ENCODE data around the gene SREBF2.

The SREBF2 gene

DNA sequence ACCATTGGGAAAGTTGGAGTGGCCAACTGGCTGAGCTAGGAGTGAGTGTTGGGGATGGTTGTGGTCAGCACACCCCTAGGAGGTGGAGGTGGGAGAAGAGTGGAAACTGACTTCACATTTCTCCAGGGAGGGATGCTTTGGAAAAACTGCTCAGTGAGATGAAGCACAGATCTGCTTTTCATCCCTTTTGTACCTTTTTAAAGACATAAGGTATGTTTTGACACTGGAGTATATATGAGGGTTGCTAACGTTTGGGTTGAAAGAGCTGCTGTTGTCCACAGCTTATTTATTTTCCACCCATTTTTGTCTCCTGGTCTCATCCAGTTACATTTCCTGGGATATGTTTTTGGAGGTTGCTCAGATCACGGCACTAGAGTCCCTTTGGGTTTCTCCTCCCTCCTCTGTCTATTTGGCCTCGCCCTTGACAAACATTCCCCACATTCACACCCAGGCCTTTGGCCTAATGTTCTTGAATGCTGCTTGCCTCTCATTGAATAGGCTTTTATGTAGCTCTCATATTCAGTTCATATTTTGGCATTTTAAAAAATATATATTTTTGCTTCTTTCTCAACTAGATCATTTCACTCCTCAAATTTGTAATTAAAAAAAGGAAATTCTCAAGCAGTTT is 8.3 kb downstream of the SREBF2 start:
- peaks cover 75% of the 10 kb centered on the region for H3K4me1 Mint-ChIP-seq
- CTCF ChIA-PET, result interaction anchor here (0.8 to 3.2 kb wide), 2 partner anchors 16 to 19 kb away, joined by 3 to 13 read pairs; no protein-coding TSS in a partner anchor

DNA sequence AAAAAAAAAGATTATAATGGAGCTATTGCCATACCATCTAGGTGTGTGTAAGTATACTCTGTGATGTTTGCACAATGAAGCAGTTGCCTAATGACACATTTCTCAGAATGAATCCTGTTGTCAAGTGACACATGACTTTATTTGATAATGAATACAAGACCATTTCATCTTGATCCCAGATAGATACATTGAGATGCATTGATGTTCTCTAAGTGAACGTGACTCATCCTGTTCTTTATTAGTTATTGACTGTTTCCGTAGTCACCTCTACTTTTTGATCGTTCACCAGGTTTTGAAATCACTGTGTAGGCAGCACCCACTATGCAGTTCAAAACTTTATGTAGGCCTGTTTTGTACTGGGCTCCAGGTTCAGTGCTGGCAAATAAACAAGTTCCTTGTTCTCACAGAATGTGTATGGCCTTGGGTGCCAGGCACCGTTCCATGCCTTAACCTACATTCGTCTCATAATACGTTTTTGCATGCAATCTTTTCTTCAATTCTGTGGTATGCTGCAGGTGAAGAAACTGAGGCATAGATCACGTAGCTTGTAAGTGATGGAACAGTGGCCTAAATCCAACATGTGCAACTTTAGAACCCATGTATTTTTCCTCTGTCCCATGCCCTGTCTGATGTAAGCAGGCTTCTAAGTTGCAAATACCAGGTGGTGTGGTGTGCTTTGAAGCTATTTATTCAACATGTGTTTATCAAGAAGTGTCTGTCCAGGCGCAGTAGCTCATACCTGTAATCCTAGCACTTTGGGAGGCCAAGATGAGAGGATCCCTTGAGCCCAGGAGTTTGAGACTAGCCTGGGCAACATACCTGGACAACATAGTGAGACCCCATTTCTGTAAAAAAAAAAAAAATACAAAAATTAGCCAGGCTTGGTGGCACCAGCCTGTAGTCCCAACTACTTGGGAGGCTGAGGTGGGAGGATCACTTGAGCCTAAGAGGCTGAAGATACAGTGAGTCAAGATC is 10.4 kb downstream of the SREBF2 start:
- Mint-ChIP-seq H3K36me3 (peaks cover 39% of the 10 kb centered on the region), H3K4me1 (peaks cover 78% of the 10 kb centered on the region), H3K27me3 (no peaks in the 10 kb centered on the region), H3K4me3 (no peak overlapping the region), H3K9me3 (no peaks in the 10 kb centered on the region), H3K27ac (no peak overlapping the region)
- CTCF ChIA-PET, result interaction anchor here (0.9 to 3.2 kb wide), 5 partner anchors 12 to 97 kb away, joined by 3 to 13 read pairs (median 4); no protein-coding TSS in a partner anchor
- DNase-seq, result no peak

More for the DNA sequence above, 8.3 kb downstream of the SREBF2 start:
- Mint-ChIP-seq H3K36me3 (peaks cover 54% of the 10 kb centered on the region), H3K4me3 (no peak overlapping the region), H3K27ac (no peak overlapping the region), H3K9me3 (no peaks in the 10 kb centered on the region), H3K27me3 (no peaks in the 10 kb centered on the region)
- DNase-seq, result no peak

DNA sequence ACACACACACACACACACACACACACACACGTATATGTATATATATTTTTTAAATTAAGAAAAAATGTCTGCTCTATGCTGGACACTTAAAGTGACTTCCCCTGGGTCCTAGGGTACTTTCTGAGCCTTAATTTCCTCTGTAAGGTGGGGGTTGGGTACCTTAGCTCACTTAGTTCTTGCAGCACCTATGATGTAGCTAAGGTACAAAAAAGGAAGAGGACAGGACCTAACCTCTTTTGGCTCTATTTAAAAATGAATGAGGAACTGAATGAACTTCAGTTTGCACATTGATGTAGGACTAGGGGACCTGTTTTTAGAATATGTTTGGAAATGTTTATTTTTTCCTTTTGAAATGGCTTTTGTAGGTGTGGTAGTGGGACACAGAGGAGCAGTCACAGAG is 11.1 kb downstream of the SREBF2 start:
- Mint-ChIP-seq H3K27ac (no peak overlapping the region), H3K27me3 (no peaks in the 10 kb centered on the region), H3K4me1 (peaks cover 73% of the 10 kb centered on the region), H3K4me3 (no peak overlapping the region), H3K9me3 (no peaks in the 10 kb centered on the region), H3K36me3 (peaks cover 32% of the 10 kb centered on the region)
- no peak for DNase-seq
- CTCF ChIA-PET, result interaction anchor here (0.7 to 3.2 kb wide), 2 partner anchors 13 to 14 kb away, joined by 4 to 13 read pairs; no protein-coding TSS in a partner anchor

DNA sequence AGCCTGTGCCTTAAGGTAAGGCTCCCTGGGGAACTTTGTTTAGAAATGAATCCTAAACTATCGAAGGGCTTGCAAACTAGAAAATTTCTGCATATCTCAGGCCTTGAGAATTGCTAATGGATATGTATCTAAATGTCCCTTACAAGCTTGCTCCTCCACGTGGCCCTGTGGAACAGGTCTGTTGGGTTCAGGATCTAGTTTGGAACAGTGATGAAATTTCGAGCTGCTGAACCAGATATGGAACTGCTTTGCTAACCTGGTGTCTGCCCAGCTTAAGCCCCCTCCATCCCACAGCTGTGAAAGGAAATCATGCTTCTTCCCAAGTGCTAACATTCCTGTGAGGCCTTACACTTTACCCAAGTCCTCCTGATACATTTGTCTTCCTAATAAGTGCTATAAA is 11.6 kb downstream of the SREBF2 start:
- DNase-seq, result no peak
- no peaks in the 10 kb centered on the region for H3K9me3 Mint-ChIP-seq
- H3K27ac Mint-ChIP-seq, result no peak overlapping the region
- peaks cover 28% of the 10 kb centered on the region for H3K36me3 Mint-ChIP-seq
- H3K4me1 Mint-ChIP-seq, result peaks cover 68% of the 10 kb centered on the region
- H3K4me3 Mint-ChIP-seq, result no peak overlapping the region
- H3K27me3 Mint-ChIP-seq, result no peaks in the 10 kb centered on the region
- CTCF ChIA-PET, result interaction anchor here (0.7 kb wide), 1 partner anchor 13 kb away, joined by 4 read pairs; no protein-coding TSS in a partner anchor

DNA sequence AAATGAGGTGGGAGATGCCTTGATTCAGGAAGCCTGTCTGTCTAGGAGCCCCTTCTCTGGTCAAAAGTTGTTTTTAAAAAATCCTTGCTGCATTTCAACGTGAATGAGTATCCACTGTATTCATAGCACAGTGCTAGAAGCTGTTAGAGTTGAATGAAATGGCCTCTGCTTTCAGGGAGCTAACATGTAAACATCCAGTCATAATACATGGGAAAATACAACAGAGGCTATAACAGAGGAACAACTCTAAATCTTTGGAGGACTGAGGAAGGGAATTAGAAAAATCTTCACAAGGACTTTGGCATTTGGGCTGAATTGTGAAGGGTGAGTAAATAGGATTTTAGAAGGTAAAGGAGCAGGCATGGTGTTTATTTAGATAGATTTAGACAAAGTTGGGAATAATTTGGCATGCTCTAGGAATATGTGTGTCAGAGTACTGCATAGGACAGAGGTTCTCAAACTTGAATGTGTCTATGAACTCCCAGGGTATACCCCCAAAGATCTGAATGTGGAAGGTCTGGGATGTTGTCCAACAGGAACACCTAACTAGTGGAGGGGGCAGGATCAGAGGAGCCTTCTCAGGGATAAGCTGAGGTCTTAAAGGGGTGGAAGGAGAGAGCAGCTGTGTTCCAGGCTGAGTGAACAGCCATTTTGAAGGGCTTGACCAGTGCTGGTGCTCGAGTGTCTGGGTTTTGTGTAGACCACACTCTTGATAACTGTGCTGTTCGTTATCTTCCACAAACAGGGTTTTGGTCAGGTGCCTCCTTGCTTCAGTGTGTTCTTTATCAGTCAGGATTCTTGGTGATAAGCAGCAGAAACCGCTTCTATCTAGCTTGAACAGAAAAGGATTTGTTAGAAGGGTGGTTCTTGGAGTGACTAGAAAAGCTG is 12.7 kb downstream of the SREBF2 start:
- peak overlapping the region; percentile 30 for H3K27ac Mint-ChIP-seq
- H3K4me1 Mint-ChIP-seq, result peaks cover 60% of the 10 kb centered on the region
- H3K36me3 Mint-ChIP-seq, result peaks cover 22% of the 10 kb centered on the region
- H3K4me3 Mint-ChIP-seq, result no peak overlapping the region
- no peaks in the 10 kb centered on the region for H3K9me3 Mint-ChIP-seq
- CTCF ChIA-PET, result interaction anchor here (0.9 to 2.1 kb wide), 2 partner anchors 11 kb away, joined by 3 to 10 read pairs; no protein-coding TSS in a partner anchor
- DNase-seq, result no peak
- no peaks in the 10 kb centered on the region for H3K27me3 Mint-ChIP-seq

DNA sequence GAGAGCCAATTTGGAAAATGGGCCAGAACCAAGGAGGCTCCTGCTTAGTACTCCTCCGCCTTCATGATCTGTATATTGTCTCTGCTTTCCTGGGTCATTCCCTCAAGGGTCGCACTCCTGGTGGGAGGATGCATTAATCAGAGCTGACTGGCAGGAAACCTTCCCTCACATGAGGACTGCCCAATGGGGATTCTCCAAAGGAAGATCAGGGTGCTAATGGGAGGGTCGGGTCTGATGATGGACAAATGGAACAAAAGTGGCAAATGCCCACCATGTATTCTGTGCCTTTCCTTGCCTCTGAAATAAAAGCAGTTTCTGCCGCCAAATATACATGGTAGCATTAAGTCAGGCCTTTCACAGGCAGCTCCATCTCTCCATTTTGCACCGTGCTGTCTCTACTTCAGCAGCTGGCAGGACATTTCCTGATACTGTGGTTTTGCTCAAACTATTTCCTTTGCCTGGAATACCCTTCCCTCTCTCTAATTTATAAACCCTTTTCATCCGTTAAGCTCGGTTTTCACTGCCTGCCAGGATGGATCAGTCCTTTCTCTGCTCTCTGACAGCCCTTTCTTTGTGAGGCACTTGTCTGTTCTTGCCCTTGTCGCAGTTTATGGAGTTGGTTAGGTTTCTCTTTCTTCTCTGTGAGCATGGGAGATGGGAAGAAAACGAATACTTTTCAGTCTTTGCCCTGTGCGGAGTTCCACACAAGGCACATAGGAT is 13.5 kb downstream of the SREBF2 start:
- no peaks in the 10 kb centered on the region for H3K27me3 Mint-ChIP-seq
- no peak for DNase-seq
- H3K4me1 Mint-ChIP-seq, result peaks cover 56% of the 10 kb centered on the region
- no peak overlapping the region for H3K27ac Mint-ChIP-seq
- H3K9me3 Mint-ChIP-seq, result no peaks in the 10 kb centered on the region
- CTCF ChIA-PET, result interaction anchor here (0.9 to 2.1 kb wide), 4 partner anchors 10 to 100 kb away, joined by 3 to 10 read pairs (median 3); no protein-coding TSS in a partner anchor
- H3K4me3 Mint-ChIP-seq, result no peak overlapping the region
- H3K36me3 Mint-ChIP-seq, result peaks cover 18% of the 10 kb centered on the region

DNA sequence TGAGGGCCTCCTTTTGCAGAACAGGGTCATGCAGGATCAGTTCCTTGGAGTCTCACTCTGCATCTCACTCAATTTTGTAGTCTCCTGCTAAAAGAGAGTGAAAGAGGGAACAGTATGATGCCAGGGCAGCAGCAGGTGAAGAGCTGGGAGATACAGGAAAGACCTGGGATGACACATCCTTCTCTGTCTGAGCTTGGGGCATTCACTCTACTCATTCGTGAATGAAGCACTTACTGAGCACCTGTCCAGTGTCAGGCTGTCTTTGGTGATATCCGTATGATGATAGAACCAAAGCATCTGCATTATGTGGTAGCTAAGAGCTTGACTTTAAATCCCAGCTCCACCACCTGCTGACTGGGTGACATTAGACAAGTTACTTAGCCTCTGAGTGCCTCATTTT is 14.4 kb downstream of the SREBF2 start:
- DNase-seq, result no peak
- Mint-ChIP-seq H3K27ac (no peak overlapping the region), H3K4me3 (no peak overlapping the region), H3K9me3 (no peaks in the 10 kb centered on the region), H3K4me1 (peaks cover 52% of the 10 kb centered on the region), H3K36me3 (peaks cover 16% of the 10 kb centered on the region), H3K27me3 (no peaks in the 10 kb centered on the region)
- CTCF ChIA-PET, result interaction anchor here (1.1 to 1.2 kb wide), 2 partner anchors 79 to 101 kb away, joined by 3 to 4 read pairs; partner anchors contain the start of gene TNFRSF13C

DNA sequence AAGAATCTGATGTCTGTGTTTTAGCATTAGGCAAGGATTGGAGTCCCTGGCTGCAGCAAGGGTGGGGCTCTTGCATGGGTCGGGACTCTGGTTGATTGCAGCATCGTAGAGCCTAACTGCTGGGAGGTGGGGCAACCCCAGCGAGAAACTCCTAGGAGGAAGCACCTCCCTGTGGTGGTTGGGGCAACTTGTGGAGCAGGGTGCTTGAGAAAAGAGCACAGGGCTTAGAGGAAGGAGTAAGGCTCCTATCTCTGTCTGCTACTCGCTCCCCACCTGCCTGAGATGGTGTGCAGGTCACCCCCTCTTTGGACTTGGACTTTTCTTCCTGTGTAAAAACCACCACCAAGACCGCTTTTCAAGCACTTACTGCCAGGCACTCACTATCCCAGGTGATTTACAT is 15.6 kb downstream of the SREBF2 start:
- CTCF ChIA-PET, result no interaction called here
- DNase-seq, result no peak
- Mint-ChIP-seq H3K4me1 (peaks cover 47% of the 10 kb centered on the region), H3K9me3 (no peaks in the 10 kb centered on the region), H3K4me3 (no peak overlapping the region), H3K27me3 (no peaks in the 10 kb centered on the region), H3K27ac (no peak overlapping the region), H3K36me3 (peaks cover 12% of the 10 kb centered on the region)

DNA sequence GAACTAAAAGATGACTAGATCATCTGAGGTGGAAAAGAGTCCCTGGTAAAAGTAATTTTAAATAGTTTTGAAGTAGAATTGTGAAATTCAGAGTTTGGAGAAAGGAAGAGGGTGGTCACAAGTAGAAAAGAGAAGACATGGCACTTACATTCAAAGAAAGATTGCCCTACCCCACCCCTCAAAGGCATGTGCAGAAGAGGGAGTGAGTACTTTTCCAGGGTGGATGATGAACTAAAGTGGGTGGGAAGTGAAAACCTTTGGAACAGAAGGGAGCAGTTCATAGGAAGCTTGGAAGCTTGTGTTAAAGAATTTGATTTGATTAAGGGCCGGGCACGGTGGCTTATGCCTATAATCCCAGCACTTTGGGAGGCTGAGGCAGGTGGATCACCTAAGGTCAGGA is 23.6 kb downstream of the SREBF2 start:
- H3K9me3 Mint-ChIP-seq, result no peaks in the 10 kb centered on the region
- no peak for DNase-seq
- peaks cover 18% of the 10 kb centered on the region for H3K36me3 Mint-ChIP-seq
- no peaks in the 10 kb centered on the region for H3K27me3 Mint-ChIP-seq
- no peak overlapping the region for H3K4me3 Mint-ChIP-seq
- CTCF ChIA-PET, result interaction anchor here (1.0 to 3.0 kb wide), 8 partner anchors 11 to 193 kb away, joined by 3 to 24 read pairs (median 8); partner anchors contain the start of gene CCDC134
- peaks cover 57% of the 10 kb centered on the region for H3K4me1 Mint-ChIP-seq
- peak overlapping the region; percentile 89 for H3K27ac Mint-ChIP-seq

DNA sequence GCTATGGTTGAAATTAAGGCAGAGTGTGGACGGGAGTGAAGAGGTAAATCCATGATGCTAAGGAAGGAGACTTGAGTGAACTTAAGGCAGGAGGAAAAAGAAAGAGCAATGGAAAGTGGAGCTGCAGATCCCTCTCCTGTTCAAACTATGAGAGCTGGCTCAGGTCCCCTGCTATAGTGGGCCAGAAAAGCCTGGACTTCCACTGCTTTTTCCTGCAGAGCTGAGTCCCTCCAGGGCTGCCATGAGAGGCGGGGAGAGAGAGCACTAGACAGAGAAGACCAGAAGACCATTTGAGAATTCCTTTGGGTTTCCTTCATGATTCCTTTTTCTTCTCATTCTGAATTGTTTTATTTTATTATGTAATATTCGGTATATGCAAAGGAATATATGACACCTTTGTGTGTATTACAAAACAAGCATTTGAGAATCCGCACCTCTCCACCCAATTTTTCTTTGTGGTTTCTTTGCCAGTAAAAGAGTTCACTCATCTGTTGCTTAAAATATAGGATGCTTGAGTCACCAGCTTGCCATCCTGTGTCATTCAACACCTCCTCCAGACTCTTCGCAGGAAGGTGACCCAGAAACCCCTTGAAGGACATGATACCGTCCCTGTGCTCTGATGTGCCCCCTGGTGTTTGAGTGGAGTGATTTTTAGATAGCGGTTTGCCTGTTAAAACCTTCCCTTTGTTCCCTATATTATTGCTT is 24.4 kb downstream of the SREBF2 start:
- Mint-ChIP-seq H3K27ac (peak overlapping the region; percentile 89), H3K36me3 (peaks cover 17% of the 10 kb centered on the region), H3K27me3 (no peaks in the 10 kb centered on the region), H3K4me1 (peaks cover 61% of the 10 kb centered on the region), H3K4me3 (no peak overlapping the region), H3K9me3 (no peaks in the 10 kb centered on the region)
- peak; percentile 76 for DNase-seq
- CTCF ChIA-PET, result interaction anchor here (0.6 to 3.0 kb wide), 17 partner anchors 10 to 835 kb away, joined by 3 to 25 read pairs (median 6); partner anchors contain the start of genes CCDC134 and SREBF2

DNA sequence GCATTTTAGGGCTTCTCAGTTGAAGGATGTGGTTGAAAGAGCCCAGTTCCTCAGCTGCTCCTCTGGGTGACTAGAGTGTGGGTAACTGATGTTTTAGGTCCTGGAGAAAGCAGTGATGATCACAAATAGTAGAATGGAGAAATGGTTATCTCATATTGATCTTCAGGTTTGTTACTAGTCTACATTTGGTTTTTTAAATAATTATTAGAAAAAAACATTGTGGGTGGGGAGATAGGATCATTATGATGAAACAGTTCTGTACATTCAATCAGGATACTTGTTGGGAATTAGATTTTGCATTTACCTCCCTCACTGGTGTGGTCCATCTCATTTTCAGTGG is 24.9 kb downstream of the SREBF2 start:
- peaks cover 15% of the 10 kb centered on the region for H3K36me3 Mint-ChIP-seq
- peak overlapping the region; percentile 46 for H3K27ac Mint-ChIP-seq
- DNase-seq, result no peak
- no peaks in the 10 kb centered on the region for H3K27me3 Mint-ChIP-seq
- H3K4me3 Mint-ChIP-seq, result no peak overlapping the region
- CTCF ChIA-PET, result interaction anchor here (0.6 to 3.0 kb wide), 16 partner anchors 10 to 835 kb away, joined by 3 to 25 read pairs (median 6); partner anchors contain the start of genes CCDC134 and SREBF2
- no peaks in the 10 kb centered on the region for H3K9me3 Mint-ChIP-seq
- H3K4me1 Mint-ChIP-seq, result peaks cover 64% of the 10 kb centered on the region

DNA sequence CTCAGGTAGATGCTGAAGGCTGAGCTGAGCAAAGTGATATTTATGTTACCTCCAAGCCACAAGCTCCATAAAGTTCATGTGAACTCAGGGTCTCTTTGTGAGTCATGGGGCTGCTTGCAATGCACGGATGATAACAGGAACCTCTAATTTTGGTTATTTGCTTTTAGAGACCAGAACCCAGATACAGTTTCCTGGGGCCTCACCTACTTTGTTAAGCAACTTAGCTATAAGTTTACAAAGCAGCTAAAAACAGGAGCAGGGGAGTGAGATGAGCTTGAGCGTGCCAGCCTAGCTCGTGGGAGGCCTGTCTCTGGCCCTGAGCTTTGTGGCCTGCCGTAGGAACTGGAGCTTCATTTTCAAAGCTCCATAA is 29.2 kb downstream of the SREBF2 start:
- Mint-ChIP-seq H3K4me1 (peaks cover 64% of the 10 kb centered on the region), H3K9me3 (no peaks in the 10 kb centered on the region), H3K4me3 (peak overlapping the region; percentile 10), H3K36me3 (peaks cover 23% of the 10 kb centered on the region), H3K27me3 (no peaks in the 10 kb centered on the region), H3K27ac (peak overlapping the region; percentile 79)
- DNase-seq, result peak; percentile 27
- CTCF ChIA-PET, result interaction anchor here (0.8 to 2.1 kb wide), 11 partner anchors 9 to 165 kb away, joined by 3 to 8 read pairs (median 3); partner anchors contain the start of genes CCDC134 and CENPM
